ENCODE measurements around the gene SLC44A1. TPM values are rescaled to one million over a fixed set of nuclear protein-coding genes. Genes with fewer than 3 reads are reported as not detected.
A peak's percentile ranks its signal among the peaks of the same experiment; 100 is the strongest.

SLC44A1 gene
- total and polyA plus RNA-seq, 2 of the 13 experiments (the other 11 are each of a cell fraction or from before 2014, with no cell fraction given), result 21.4 to 40.8 TPM

- TF ChIP-seq DMTF1 (CRISPR knock-in tag; IDR thresholded peaks at IDR 0.05) (no peak), KDM6A (CRISPR knock-in tag; IDR thresholded peaks at IDR 0.05; ENCODE audit: low read depth) (peak; percentile 72), HMGXB4 (CRISPR knock-in tag; IDR thresholded peaks at IDR 0.05; ENCODE audit: borderline replicate concordance in 1 of 2, low read depth in 1 of 2) (peak; percentile 28 to 45; a peak in 2 of 4 replicates), EHMT2 (IDR thresholded peaks at IDR 0.05; ENCODE audit: borderline replicate concordance, low read depth, low read length) (peak; percentile 80), CEBPB (IDR thresholded peaks at IDR 0.05; ENCODE audit: borderline replicate concordance, low read depth, low read length) (peak; percentile 53; the same call in 1 of the 2 replicates), AHDC1 (CRISPR knock-in tag; IDR thresholded peaks at IDR 0.05; ENCODE audit: borderline replicate concordance) (peak; percentile 73; the same call in 1 of the 2 replicates), NCOA2 (CRISPR knock-in tag; IDR thresholded peaks at IDR 0.05) (peak; percentile 70), ARID2 (CRISPR knock-in tag; IDR thresholded peaks at IDR 0.05; ENCODE audit: borderline replicate concordance) (no peak), FOXA3 (CRISPR knock-in tag; IDR thresholded peaks at IDR 0.05) (peak; percentile 91), ELF3 (CRISPR knock-in tag; IDR thresholded peaks at IDR 0.05) (peak; percentile 60), FOXK1 (CRISPR knock-in tag; IDR thresholded peaks at IDR 0.05; ENCODE audit: borderline replicate concordance, low read depth) (peak; percentile 68; the same call in 1 of the 2 replicates), ZNF788 (CRISPR knock-in tag; IDR thresholded peaks at IDR 0.05; ENCODE audit: borderline replicate concordance) (no peak), ZNF609 (CRISPR knock-in tag; IDR thresholded peaks at IDR 0.05; ENCODE audit: borderline replicate concordance) (peak; percentile 70; the same call in 1 of the 2 replicates)
These were observed 7.4 kb downstream of the SLC44A1 start (continued) for GRCh38 chr9:105251733-105252404.
